ENCODE data around the gene KCTD3.

Gene KCTD3

DNA sequence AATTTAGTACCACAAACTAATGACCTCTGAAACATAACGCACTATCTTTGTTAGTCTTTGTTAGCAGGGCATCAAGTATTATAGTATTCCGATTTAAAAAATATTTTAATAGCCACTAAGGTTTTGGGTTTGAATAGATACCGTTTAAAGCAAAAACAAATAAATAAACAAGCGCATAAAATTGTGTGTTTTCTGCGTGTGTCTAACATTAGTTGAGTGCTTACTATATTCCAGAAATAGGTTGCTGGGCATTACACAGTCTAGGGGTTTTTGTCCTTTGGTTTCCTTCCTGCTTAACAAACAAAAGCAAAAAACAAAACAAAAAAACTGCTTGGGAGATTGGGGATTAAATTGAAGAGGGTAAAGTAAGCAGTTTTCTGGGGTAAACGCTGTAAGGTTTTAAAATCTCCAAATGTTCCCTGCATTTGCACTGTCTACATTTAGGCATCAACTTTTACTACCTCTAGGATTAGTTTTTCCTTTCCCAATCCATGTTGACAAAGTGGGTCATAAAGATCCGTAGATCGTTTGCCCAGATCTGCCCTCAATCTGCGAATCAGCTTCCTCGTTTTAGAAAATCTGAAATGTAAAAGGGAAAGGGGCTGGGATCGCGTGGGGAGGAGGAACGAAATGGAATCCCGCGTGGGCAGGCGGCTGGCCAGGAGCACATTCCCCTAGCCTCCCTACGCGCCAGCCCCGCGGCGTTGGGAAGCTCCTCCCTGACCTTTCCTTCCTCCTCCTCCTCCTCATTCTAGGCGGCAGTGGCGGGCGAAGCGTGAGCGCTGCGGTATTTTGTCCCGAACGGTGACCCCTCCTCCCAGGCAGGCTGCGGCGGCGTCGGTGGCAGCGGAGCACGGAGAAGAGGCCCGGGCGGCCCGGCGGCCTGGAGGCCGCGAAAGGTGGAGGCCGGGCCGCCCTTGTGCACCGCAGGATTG, at the start of gene KCTD3:
TSS of gene KCTD3 (plus strand) at position 749 of the 935 bp plus-strand sequence. CDS start 382 bp downstream, outside the sequence.
- TF ChIP-seq, protein P1, sequence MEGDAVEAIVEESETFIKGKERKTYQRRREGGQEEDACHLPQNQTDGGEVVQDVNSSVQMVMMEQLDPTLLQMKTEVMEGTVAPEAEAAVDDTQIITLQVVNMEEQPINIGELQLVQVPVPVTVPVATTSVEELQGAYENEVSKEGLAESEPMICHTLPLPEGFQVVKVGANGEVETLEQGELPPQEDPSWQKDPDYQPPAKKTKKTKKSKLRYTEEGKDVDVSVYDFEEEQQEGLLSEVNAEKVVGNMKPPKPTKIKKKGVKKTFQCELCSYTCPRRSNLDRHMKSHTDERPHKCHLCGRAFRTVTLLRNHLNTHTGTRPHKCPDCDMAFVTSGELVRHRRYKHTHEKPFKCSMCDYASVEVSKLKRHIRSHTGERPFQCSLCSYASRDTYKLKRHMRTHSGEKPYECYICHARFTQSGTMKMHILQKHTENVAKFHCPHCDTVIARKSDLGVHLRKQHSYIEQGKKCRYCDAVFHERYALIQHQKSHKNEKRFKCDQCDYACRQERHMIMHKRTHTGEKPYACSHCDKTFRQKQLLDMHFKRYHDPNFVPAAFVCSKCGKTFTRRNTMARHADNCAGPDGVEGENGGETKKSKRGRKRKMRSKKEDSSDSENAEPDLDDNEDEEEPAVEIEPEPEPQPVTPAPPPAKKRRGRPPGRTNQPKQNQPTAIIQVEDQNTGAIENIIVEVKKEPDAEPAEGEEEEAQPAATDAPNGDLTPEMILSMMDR (IDR thresholded peaks at IDR 0.05) = no peak
- Mint-ChIP-seq H3K27ac (peak within 1 kb of the TSS; percentile 97), H3K9me3 (peaks cover 4% of the 10 kb centered on the region)

DNA sequence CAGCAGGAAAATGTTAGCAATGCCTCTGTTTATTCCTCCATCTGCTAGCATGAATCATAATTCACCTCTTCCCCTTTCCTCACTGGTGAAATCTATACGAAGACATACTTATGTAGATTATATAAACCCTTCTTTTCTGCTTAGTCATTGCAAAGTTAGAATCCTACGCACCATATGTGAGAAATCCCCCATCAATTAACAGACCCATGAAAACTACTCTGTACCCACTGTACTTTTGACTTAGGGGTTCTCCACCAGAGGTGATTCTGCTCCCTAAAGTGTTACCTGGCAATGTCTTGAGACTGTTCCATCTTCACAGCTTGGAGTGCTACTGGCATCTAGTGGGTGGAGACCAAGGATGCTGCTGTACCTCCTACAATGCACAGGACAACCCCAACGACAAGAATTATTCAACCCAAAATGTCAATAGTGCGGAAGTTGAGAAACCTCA, 49.6 kb upstream of the KCTD3 start:
- Mint-ChIP-seq H3K36me3 (ENCODE audit: low read depth) (no peaks in the 10 kb centered on the region), H3K27me3 (ENCODE audit: low read depth, poor library complexity) (peaks cover 4% of the 10 kb centered on the region), H3K4me1 (no peaks in the 10 kb centered on the region), H3K9me3 (peaks cover 20% of the 10 kb centered on the region), H3K4me3 (no peak overlapping the region), H3K27ac (no peak overlapping the region)
- TF ChIP-seq, protein P1 (IDR thresholded peaks at IDR 0.05) = peak; percentile 15
- no peak for DNase-seq

More for the DNA sequence above, at the start of gene KCTD3:
- Mint-ChIP-seq H3K4me3 (peak within 1 kb of the TSS; percentile 96), H3K27me3 (ENCODE audit: low read depth, poor library complexity) (peaks cover 3% of the 10 kb centered on the region), H3K36me3 (ENCODE audit: low read depth) (peaks cover 22% of the 10 kb centered on the region), H3K4me1 (peaks cover 30% of the 10 kb centered on the region)
- DNase-seq = peak; percentile 82

DNA sequence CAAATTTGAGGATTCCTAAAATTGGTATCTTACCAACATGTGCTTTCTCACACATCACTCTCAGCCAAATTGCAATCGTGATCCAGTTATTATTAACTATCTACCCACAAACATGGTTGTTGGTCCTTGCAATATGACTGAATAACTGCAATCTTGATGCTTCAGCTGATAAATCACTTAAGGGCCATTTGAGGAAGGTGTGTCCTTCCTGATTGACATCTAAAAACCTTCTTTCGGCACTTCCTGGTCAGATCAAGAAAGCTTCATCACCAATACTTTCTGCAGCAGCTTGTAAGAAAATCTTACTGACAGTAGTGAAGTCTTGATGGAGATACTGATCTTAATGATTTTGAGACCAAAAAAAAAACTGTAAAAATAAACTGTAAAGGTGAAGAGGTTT, 48.5 kb upstream of the KCTD3 start:
- TF ChIP-seq, protein P1 (IDR thresholded peaks at IDR 0.05) = no peak
- no peak overlapping the region for H3K27ac Mint-ChIP-seq
- H3K4me1 Mint-ChIP-seq = peaks cover 8% of the 10 kb centered on the region
- no peaks in the 10 kb centered on the region for H3K36me3 Mint-ChIP-seq (ENCODE audit: low read depth)
- H3K4me3 Mint-ChIP-seq = no peak overlapping the region
- peaks cover 11% of the 10 kb centered on the region for H3K9me3 Mint-ChIP-seq
- no peak for DNase-seq
- H3K27me3 Mint-ChIP-seq (ENCODE audit: low read depth, poor library complexity) = peaks cover 4% of the 10 kb centered on the region

DNA sequence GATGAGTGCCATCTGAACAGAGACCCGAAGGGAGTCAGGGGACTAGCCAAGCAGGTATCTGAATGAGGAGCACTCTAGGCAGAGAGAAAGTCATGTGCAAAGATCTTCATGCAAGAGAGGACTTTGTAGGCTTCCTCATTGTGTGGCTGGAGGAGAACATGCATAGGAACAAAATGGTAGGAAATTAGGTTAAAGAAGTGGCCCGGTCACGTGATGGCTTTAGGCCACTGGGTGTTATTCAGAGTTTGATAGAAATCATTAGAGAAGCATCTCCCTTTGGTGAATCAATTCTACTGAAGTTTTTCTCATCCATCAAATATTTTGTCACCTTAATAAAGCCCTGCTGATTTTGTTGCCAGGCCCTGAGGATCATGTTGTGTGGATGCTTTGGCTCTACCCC, 45.8 kb upstream of the KCTD3 start:
- H3K4me1 Mint-ChIP-seq = peaks cover 20% of the 10 kb centered on the region
- no peaks in the 10 kb centered on the region for H3K36me3 Mint-ChIP-seq (ENCODE audit: low read depth)
- no peak for DNase-seq

DNA sequence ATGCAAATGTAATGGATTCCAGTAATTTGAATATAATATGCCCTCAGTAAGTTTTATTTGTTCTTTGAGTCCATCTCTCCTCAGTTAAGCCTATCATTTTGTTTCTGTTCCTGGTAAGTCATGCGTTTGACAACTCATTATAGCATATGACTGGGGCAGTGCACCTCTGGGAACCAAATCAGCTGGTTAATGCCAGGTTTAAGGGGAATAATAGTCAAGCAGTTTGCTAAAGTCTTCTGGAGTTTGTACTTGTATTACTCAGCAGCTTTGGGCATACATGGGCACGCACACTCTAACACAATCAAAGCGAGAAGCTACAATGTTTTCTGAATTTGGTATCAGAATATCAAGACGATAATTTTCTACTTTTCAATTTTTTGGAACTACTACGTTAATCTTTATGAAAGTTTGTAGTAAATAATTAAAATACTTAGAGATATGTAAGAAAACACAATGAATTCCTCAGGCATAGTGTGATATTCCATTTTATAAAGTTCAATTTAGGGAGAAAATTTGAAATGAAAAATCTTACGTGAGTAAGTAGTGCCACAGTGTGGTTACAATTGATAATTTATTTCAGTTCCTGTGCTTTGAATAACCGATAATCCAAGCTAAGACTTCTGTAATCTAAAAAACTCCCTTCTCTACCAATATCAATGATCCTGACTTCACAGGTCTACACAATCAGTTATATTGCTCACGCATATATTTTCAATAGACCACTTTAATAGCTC, 43.8 kb upstream of the KCTD3 start:
- TF ChIP-seq, protein P1 (IDR thresholded peaks at IDR 0.05) = no peak
- Mint-ChIP-seq H3K4me3 (no peak overlapping the region), H3K4me1 (peaks cover 20% of the 10 kb centered on the region), H3K27me3 (ENCODE audit: low read depth, poor library complexity) (no peaks in the 10 kb centered on the region), H3K27ac (no peak overlapping the region), H3K36me3 (ENCODE audit: low read depth) (no peaks in the 10 kb centered on the region), H3K9me3 (no peaks in the 10 kb centered on the region)
- DNase-seq = no peak

More for the DNA sequence above, 45.8 kb upstream of the KCTD3 start:
- Mint-ChIP-seq H3K27ac (no peak overlapping the region), H3K4me3 (no peak overlapping the region), H3K9me3 (no peaks in the 10 kb centered on the region), H3K27me3 (ENCODE audit: low read depth, poor library complexity) (no peaks in the 10 kb centered on the region)
- TF ChIP-seq, protein P1 (IDR thresholded peaks at IDR 0.05) = no peak

Data from nephron progenitor cell (in vitro differentiated cells).